ENCODE measurements around the gene RAB7A. TPM values are rescaled to one million over a fixed set of nuclear protein-coding genes. Genes with fewer than 3 reads are reported as not detected.

Gene RAB7A
- total and polyA plus RNA-seq, 2 of the 13 experiments (the other 11 are each of a cell fraction or from before 2014, with no cell fraction given): 26.5 to 182 TPM

DNA sequence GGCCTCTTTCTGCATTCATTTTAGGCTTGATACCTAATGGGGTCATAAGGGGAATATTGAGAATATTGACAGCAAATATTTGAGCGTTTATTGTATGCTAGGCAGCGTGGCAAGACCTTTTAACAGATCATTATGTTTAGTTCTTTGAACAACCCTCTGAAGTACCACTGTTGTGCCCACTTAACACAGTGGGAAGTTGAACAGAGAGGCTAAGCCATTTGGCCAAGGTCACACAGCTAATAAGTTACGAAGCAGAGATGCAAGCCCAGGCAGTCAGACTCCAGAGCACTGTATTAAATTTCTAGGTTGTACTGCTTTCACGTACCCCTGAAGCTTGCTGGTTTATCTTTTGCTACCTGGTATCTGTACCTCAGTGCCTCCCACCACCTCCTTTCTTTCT is 1.1 kb downstream of the RAB7A start (continued):
- TF ChIP-seq SPEN (CRISPR knock-in tag; IDR thresholded peaks at IDR 0.05; ENCODE audit: low read depth) (no peak), KDM1A (CRISPR knock-in tag; IDR thresholded peaks at IDR 0.05) (peak; percentile 49; the same call in 1 of the 2 replicates), ZNF768 (CRISPR knock-in tag; IDR thresholded peaks at IDR 0.05) (peak; percentile 91; the same call in 1 of the 2 replicates), ZNF337 (CRISPR knock-in tag; IDR thresholded peaks at IDR 0.05; ENCODE audit: borderline replicate concordance, low read depth) (0 out of 2 replicates have a peak, but pooled peaks have one; percentile 0)

DNA sequence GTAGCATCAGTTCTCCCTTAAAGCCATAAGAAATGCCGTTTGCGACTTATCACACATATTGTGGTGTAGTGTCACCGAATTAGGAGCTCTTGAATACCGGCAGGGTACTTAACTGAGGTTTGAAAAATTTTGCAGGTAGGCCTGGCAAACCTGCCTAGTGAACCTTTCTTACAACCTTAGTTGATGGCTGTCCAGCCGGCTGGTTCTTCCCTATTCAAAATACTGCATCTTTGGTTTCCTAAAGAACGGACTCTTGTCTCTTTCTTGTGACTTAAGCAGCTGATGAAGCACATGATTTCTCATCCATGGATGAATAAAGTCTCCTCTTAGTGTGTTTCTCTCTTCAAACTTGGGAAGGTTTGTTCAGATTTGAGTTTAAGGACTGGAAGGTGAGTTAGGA is 1.5 kb downstream of the RAB7A start:
- Histone ChIP-seq H3K4me3 (replicated peaks in 1 of 3; ENCODE audit: insufficient read depth in 1 of 3, low read depth in 2 of 3, low read length in 3 of 3) (peak overlapping the region; percentile 83 to 93 (median 92)), H3K9ac (ENCODE audit: insufficient read depth, low read depth, low read length) (peak overlapping the region; percentile 89), H3K9me3 (ENCODE audit: low read length) (no peaks in the 10 kb centered on the region), H4K20me1 (ENCODE audit: insufficient read depth, low read length) (peaks cover 52% of the 10 kb centered on the region), H3K79me2 (ENCODE audit: insufficient read depth, low read length) (peaks cover 63% of the 10 kb centered on the region), H2AFZ (ENCODE audit: low read length) (no peak overlapping the region), H3K4me1 (ENCODE audit: insufficient read depth, low read length) (peaks cover 59% of the 10 kb centered on the region), H3K27me3 (ENCODE audit: control insufficient read depth in 1 of 2, insufficient read depth in 2 of 2, low read length in 2 of 2) (no peaks in the 10 kb centered on the region; a peak in 1 of 5 replicates), H3K36me3 (replicated peaks in 1 of 2; ENCODE audit: control insufficient read depth in 1 of 2, insufficient read depth in 2 of 2, low read length in 2 of 2) (peaks cover 0 to 1% of the 10 kb centered on the region in 2 experiments; a peak in 2 of 5 replicates), H3K4me2 (ENCODE audit: low read depth, low read length) (peak overlapping the region; percentile 90), H3K27ac (ENCODE audit: extremely low read length, insufficient read depth, low read length) (peak overlapping the region; percentile 84)
- DNase-seq (ENCODE audit: low spot score) (no peak), ATAC-seq (no peak), FAIRE-seq (no peak)
- no peak for TF ChIP-seq ZC3H4 (CRISPR knock-in tag; IDR thresholded peaks at IDR 0.05; ENCODE audit: borderline replicate concordance)
- TF ChIP-seq ZNF766 (CRISPR knock-in tag; IDR thresholded peaks at IDR 0.05; ENCODE audit: borderline replicate concordance): no peak
- TF ChIP-seq, protein P1, sequence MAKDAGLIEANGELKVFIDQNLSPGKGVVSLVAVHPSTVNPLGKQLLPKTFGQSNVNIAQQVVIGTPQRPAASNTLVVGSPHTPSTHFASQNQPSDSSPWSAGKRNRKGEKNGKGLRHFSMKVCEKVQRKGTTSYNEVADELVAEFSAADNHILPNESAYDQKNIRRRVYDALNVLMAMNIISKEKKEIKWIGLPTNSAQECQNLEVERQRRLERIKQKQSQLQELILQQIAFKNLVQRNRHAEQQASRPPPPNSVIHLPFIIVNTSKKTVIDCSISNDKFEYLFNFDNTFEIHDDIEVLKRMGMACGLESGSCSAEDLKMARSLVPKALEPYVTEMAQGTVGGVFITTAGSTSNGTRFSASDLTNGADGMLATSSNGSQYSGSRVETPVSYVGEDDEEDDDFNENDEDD (CRISPR knock-in tag; IDR thresholded peaks at IDR 0.05; ENCODE audit: borderline replicate concordance): no peak
- no peak for TF ChIP-seq JUN (CRISPR knock-in tag; IDR thresholded peaks at IDR 0.05)
- TF ChIP-seq, protein P2, sequence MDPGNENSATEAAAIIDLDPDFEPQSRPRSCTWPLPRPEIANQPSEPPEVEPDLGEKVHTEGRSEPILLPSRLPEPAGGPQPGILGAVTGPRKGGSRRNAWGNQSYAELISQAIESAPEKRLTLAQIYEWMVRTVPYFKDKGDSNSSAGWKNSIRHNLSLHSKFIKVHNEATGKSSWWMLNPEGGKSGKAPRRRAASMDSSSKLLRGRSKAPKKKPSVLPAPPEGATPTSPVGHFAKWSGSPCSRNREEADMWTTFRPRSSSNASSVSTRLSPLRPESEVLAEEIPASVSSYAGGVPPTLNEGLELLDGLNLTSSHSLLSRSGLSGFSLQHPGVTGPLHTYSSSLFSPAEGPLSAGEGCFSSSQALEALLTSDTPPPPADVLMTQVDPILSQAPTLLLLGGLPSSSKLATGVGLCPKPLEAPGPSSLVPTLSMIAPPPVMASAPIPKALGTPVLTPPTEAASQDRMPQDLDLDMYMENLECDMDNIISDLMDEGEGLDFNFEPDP (CRISPR knock-in tag; conservative IDR thresholded peaks at IDR 0.05): no peak
- TF ChIP-seq ZNF383 (CRISPR knock-in tag; IDR thresholded peaks at IDR 0.05; ENCODE audit: borderline replicate concordance): no peak
- TF ChIP-seq, protein P3, sequence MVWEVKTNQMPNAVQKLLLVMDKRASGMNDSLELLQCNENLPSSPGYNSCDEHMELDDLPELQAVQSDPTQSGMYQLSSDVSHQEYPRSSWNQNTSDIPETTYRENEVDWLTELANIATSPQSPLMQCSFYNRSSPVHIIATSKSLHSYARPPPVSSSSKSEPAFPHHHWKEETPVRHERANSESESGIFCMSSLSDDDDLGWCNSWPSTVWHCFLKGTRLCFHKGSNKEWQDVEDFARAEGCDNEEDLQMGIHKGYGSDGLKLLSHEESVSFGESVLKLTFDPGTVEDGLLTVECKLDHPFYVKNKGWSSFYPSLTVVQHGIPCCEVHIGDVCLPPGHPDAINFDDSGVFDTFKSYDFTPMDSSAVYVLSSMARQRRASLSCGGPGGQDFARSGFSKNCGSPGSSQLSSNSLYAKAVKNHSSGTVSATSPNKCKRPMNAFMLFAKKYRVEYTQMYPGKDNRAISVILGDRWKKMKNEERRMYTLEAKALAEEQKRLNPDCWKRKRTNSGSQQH (CRISPR knock-in tag; IDR thresholded peaks at IDR 0.05; ENCODE audit: low read depth): no peak
- TF ChIP-seq ZEB1 (IDR thresholded peaks at IDR 0.05; ENCODE audit: insufficient replicate concordance, low read depth): no peak
- no peak for TF ChIP-seq ZNF577 (CRISPR knock-in tag; IDR thresholded peaks at IDR 0.05; ENCODE audit: borderline replicate concordance, low read depth)
- ChIA-PET POLR2A (interaction anchor here (1.7 kb wide), 1 partner anchor 47 kb away, joined by 13 read pairs; no protein-coding TSS in a partner anchor), CTCF (ENCODE audit: low intra/inter-chr PET ratio, low total read pairs) (no interaction called here)
- in situ Hi-C loops (cut with HindIII; ENCODE audit: extremely low pct_ligation_motif_present, low pct_unique_long_range_greater_than_20kb): no loop called here
- intact Hi-C loops (cut with micrococcal nuclease; ENCODE audit: unreplicated experiment): loop anchor here (5.0 kb wide), 2 partner anchors 45 to 55 kb away; no protein-coding TSS in a partner anchor
- no TSS peak for BruUV-seq (replicated peaks)
- WGBS (ENCODE audit: low lambda C conversion rate): 5% methylated on average over 6 of the region's 6 CpGs
